ENCODE results near the gene GNG13.

DNA sequence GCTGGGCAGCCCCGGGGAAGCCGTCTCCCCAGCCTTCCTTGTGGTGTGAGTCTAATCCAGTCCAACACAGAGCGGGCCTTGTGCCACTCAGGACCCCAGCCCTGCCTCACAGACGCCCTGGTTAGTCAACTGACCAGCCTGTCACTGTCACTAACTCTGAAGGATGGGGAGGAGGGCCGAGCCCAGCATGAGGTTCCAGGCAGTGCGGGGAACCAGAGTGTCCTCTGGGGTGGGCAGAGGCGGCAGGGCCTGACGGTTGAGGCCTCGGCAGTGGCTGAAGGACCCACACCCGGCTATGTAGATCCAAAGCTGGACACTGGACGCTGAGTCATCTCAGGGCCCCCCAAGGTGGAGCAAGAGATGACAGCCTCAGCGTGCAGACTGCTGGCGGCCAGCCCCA lies 21.0 kb downstream of the GNG13 start:
- TF ChIP-seq, protein P1, sequence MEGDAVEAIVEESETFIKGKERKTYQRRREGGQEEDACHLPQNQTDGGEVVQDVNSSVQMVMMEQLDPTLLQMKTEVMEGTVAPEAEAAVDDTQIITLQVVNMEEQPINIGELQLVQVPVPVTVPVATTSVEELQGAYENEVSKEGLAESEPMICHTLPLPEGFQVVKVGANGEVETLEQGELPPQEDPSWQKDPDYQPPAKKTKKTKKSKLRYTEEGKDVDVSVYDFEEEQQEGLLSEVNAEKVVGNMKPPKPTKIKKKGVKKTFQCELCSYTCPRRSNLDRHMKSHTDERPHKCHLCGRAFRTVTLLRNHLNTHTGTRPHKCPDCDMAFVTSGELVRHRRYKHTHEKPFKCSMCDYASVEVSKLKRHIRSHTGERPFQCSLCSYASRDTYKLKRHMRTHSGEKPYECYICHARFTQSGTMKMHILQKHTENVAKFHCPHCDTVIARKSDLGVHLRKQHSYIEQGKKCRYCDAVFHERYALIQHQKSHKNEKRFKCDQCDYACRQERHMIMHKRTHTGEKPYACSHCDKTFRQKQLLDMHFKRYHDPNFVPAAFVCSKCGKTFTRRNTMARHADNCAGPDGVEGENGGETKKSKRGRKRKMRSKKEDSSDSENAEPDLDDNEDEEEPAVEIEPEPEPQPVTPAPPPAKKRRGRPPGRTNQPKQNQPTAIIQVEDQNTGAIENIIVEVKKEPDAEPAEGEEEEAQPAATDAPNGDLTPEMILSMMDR (IDR thresholded peaks at IDR 0.05), result no peak
- no peak for TF ChIP-seq POLR2A (IDR thresholded peaks at IDR 0.05)
